HepG2 (cell line): ENCODE data around the gene PFKP. TPM values are rescaled to one million over a fixed set of nuclear protein-coding genes. Genes with fewer than 3 reads are reported as not detected.

ENCODE experiments used
- ATAC-seq: fragments of 200-7000 bp; cut with Tn5 transposase; 3 replicates; pipeline ENCODE4 v1.9.1; 2020; ENCODE audit warnings: mild to moderate bottlenecking, moderate library complexity
- BruUV-seq: library from RNA; stranded (reverse); fragments of 400-500 nt; replicated peaks from 2 replicates; lab custom pipeline; 2021; lab: Mats Ljungman, UMichigan
- CTCF ChIA-PET: fragments of 300-600 bp; formaldehyde crosslinking; extraction: SDS; loops from one replicate; lab custom pipeline; 2021; ENCODE audit warnings: low total read pairs, inconsistent platforms, low intra/inter-chr PET ratio; lab: Yijun Ruan, JAX
- POLR2A ChIA-PET: fragments of 350-600 bp; sonication (Branson Sonifier 250); formaldehyde crosslinking; loops from one replicate; lab custom pipeline; 2020; ENCODE audit warnings: antibody characterized with exemption, inconsistent platforms; lab: Yijun Ruan, JAX
- DNase-seq: peaks from one replicate; pipeline ENCODE4 v3.0.0-alpha.2; 2015; ENCODE audit warnings: low spot score
- FAIRE-seq: peaks from 3 replicates; lab custom pipeline; 2011; peaks lifted over from hg19 to GRCh38; lab: Jason Lieb, UNC
- H2AFZ ChIP-seq: one replicate; pipeline ENCODE4 v1.6.1; 2011; ENCODE audit warnings: low read length, inconsistent platforms
- H3K27ac ChIP-seq: fragments of 300-600 bp; 3 replicates; pipeline ENCODE4 v1.8.0; 2011; ENCODE audit warnings: mixed run types, mild to moderate bottlenecking, mixed read lengths, low read length, inconsistent platforms; ENCODE audit not compliant: insufficient read depth; ENCODE audit errors: extremely low read length
- H3K27me3 ChIP-seq, 2 experiments: fragments of 200-600 bp in 1 of 2; 2 replicates in 1 of 2; 3 replicates in 1 of 2; pipeline versions ENCODE4 v1.6.0 to v1.8.0; 2011; ENCODE audit warnings: low read length in 2 of 2, mild to moderate bottlenecking in 2 of 2, moderate library complexity in 2 of 2, inconsistent platforms in 1 of 2; ENCODE audit not compliant: insufficient read depth in 2 of 2, control insufficient read depth in 1 of 2
- H3K36me3 ChIP-seq, 2 experiments: fragments of 200-600 bp in 1 of 2; replicated peaks in 1 of 2; 2 replicates in 1 of 2; 3 replicates in 1 of 2; pipeline versions ENCODE4 v1.5.1 to v1.8.0; 2011; ENCODE audit warnings: low read length in 2 of 2, inconsistent platforms in 1 of 2; ENCODE audit not compliant: insufficient read depth in 2 of 2, control insufficient read depth in 1 of 2
- H3K4me1 ChIP-seq: 2 replicates; pipeline ENCODE4 v1.5.1; 2012; ENCODE audit warnings: low read length, inconsistent platforms; ENCODE audit not compliant: insufficient read depth
- H3K4me2 ChIP-seq: 2 replicates; pipeline ENCODE4 v1.6.0; 2011; ENCODE audit warnings: low read depth, low read length, inconsistent platforms
- H3K4me3 ChIP-seq, 3 experiments: fragments of 200-600 bp in 1 of 3; sonication (generic), shearing (Covaris generic) in 1 of 3; replicated peaks in 1 of 3; 2 replicates each; pipeline ENCODE4 v1.5.1; 2011 to 2016; ENCODE audit warnings: low read length in 3 of 3, inconsistent platforms in 2 of 3, low read depth in 2 of 3, mild to moderate bottlenecking in 2 of 3, control low read depth in 1 of 3, mixed read lengths in 1 of 3; ENCODE audit not compliant: insufficient read depth in 1 of 3
- H3K79me2 ChIP-seq: one replicate; pipeline ENCODE4 v1.6.1; 2011; ENCODE audit warnings: low read length, inconsistent platforms; ENCODE audit not compliant: insufficient read depth
- H3K9ac ChIP-seq: 2 replicates; pipeline ENCODE4 v1.6.0; 2011; ENCODE audit warnings: mild to moderate bottlenecking, low read depth, low read length, inconsistent platforms; ENCODE audit not compliant: insufficient read depth
- H3K9me3 ChIP-seq: 2 replicates; pipeline ENCODE4 v1.5.1; 2012; ENCODE audit warnings: mild to moderate bottlenecking, low read length
- H4K20me1 ChIP-seq: 2 replicates; pipeline ENCODE4 v1.6.0; 2011; ENCODE audit warnings: inconsistent platforms, mild to moderate bottlenecking, low read length, moderate library complexity; ENCODE audit not compliant: insufficient read depth
- ASH2L ChIP-seq: fragments of 300-600, 200-600 bp; sonication (generic); IDR thresholded peaks from 2 replicates; pipeline ENCODE4 v1.7.0; 2017; ENCODE audit warnings: low read depth, mild to moderate bottlenecking, moderate library complexity, mixed read lengths, low read length; ENCODE audit not compliant: insufficient read length
- ATAD3A ChIP-seq: sonication (generic); formaldehyde crosslinking; IDR thresholded peaks from 2 replicates; pipeline ENCODE4 v1.4.0; 2020; ENCODE audit warnings: missing genetic modification reagents
- ISL2 ChIP-seq: sonication (generic); formaldehyde crosslinking; IDR thresholded peaks from 2 replicates; pipeline ENCODE4 v1.5.0; 2020; ENCODE audit warnings: missing genetic modification reagents
- PRPF4 ChIP-seq: fragments of 200-400 bp; formaldehyde crosslinking; IDR thresholded peaks from 2 replicates; pipeline ENCODE4 v1.6.1; 2016; ENCODE audit warnings: low read length, low read depth; ENCODE audit not compliant: poor library complexity, severe bottlenecking
- RAD51 ChIP-seq: fragments of 450-650 bp; IDR thresholded peaks from 2 replicates; pipeline ENCODE4 v1.6.1; 2016; ENCODE audit warnings: borderline replicate concordance
- TMF1 ChIP-seq: sonication (generic); formaldehyde crosslinking; IDR thresholded peaks from 2 replicates; pipeline ENCODE4 v1.8.1; 2022; ENCODE audit warnings: low read depth, missing genetic modification reagents
- YEATS4 ChIP-seq: sonication (generic); formaldehyde crosslinking; IDR thresholded peaks from 2 replicates; pipeline ENCODE4 v1.4.0; 2020; ENCODE audit warnings: missing genetic modification reagents, borderline replicate concordance
- ZNF292 ChIP-seq: sonication (generic); formaldehyde crosslinking; IDR thresholded peaks from 2 replicates; pipeline ENCODE4 v1.8.1; 2022; ENCODE audit warnings: mild to moderate bottlenecking, low read depth, missing genetic modification reagents, borderline replicate concordance
- ZNF296 ChIP-seq: sonication (generic); formaldehyde crosslinking; conservative IDR thresholded peaks from 2 replicates; pipeline ENCODE4 v1.5.0; 2020; ENCODE audit warnings: mild to moderate bottlenecking, missing genetic modification reagents
- ZNF567 ChIP-seq: sonication (generic); formaldehyde crosslinking; IDR thresholded peaks from 2 replicates; pipeline ENCODE4 v1.8.1; 2023; ENCODE audit warnings: mild to moderate bottlenecking, missing genetic modification reagents, borderline replicate concordance
- WGBS: methylation state at CpG from one replicate; pipeline ENCODE4 v1.1.6; 2017; ENCODE audit warnings: low lambda C conversion rate; 5-methylcytosine and 5-hydroxymethylcytosine counted together
- in situ Hi-C: cut with HindIII; loops from 2 replicates; pipeline ENCODE4 v1.10.0; 2017; ENCODE audit warnings: low pct_unique_long_range_greater_than_20kb; ENCODE audit not compliant: extremely low pct_ligation_motif_present
- intact Hi-C: fragments of 100-400 bp; cut with micrococcal nuclease; formaldehyde crosslinking; loops from one replicate; pipeline ENCODE4 v1.10.0; 2022; ENCODE audit not compliant: unreplicated experiment
- polyA plus RNA-seq, 8 experiments: library from polyadenylated mRNA; depleted of rRNA in 3 of 8; stranded (reverse) in 7 of 8; unstranded in 1 of 8; fragments of >200 nt; fragmentation: Illumina TruSeq in 4 of 8; extraction: Trizol in 4 of 8; gene quantifications; 2 replicates each; pipeline versions ENCODE4 v1.2.1 to v1.2.3, GENCODE V29; 2011 to 2016; ENCODE audit warnings: low read depth in 4 of 8, missing spikeins in 1 of 8, mixed read lengths in 1 of 8; ENCODE audit not compliant: insufficient read depth in 1 of 8
- total RNA-seq, 5 experiments: library from RNA; depleted of rRNA; stranded (reverse); fragments of >200 nt; fragmentation: Illumina TruSeq; extraction: Trizol; gene quantifications; 2 replicates each; pipeline ENCODE4 v1.2.3, GENCODE V29; 2016; ENCODE audit warnings: low read depth in 1 of 5
- TF ChIP-seq, protein P1 (sequence below): IDR thresholded peaks from 2 replicates; pipeline ENCODE4 v1.6.1; 2018; ENCODE audit warnings: missing genetic modification reagents, mild to moderate bottlenecking, missing compliant biosample characterization
- TF ChIP-seq, protein P2 (sequence below): sonication (generic); formaldehyde crosslinking; IDR thresholded peaks from 2 replicates; pipeline ENCODE4 v1.9.0; 2021; ENCODE audit warnings: mild to moderate bottlenecking, missing genetic modification reagents
- TF ChIP-seq, protein P3 (sequence below): IDR thresholded peaks from 2 replicates; pipeline ENCODE4 v1.6.1; 2016; ENCODE audit warnings: missing compliant biosample characterization, missing genetic modification reagents, borderline replicate concordance
- TF ChIP-seq, protein P4 (sequence below): IDR thresholded peaks from 2 replicates; pipeline ENCODE4 v1.6.1; 2016; ENCODE audit warnings: missing compliant biosample characterization, missing genetic modification reagents, borderline replicate concordance

Gene PFKP
- total and polyA plus RNA-seq, 2 of the 13 experiments (the other 11 are each of a cell fraction or from before 2014, with no cell fraction given) = 0.80 to 2.4 TPM

DNA sequence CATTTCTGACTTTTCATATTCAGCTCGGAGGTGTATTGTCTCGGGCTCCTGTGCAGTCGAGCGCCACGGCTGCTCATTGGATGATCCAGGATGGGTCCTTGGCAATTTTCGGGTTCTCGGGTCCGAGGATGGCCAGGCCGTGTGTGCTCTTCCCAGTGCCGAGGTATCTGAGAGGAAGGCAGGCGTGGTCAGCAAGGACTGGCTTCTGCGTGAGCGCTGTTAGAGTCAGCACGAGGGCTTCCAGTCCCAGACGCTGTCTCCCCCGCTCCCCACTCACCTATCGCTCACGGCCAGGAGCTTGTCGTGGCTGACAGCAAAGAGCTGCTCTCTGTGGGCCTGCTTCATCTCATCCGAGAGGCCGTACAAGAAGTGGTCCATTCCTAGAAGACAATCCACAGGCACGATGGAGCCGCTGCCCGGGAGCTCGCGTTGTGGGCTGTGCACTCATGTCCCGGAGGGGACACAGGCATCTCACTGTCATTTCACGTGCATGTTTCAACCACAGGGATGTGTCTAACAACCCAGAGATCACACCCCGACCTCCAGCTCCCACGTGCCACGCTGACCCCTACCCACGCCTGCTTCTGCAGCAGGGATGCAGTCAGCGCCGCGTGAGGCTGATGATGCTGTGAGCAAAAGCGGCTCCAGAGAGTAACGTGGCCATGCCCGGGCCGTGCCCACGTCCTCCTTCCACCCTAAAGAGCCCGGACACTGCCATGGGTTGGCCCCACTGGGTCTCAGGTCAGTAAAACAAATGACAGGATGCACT is 70.8 kb downstream of the PFKP start:
- in situ Hi-C loops = no loop called here
- no TSS peak for BruUV-seq
- TF ChIP-seq, protein P1, sequence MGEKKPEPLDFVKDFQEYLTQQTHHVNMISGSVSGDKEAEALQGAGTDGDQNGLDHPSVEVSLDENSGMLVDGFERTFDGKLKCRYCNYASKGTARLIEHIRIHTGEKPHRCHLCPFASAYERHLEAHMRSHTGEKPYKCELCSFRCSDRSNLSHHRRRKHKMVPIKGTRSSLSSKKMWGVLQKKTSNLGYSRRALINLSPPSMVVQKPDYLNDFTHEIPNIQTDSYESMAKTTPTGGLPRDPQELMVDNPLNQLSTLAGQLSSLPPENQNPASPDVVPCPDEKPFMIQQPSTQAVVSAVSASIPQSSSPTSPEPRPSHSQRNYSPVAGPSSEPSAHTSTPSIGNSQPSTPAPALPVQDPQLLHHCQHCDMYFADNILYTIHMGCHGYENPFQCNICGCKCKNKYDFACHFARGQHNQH (CRISPR knock-in tag) = no peak
- TF ChIP-seq, protein P2, sequence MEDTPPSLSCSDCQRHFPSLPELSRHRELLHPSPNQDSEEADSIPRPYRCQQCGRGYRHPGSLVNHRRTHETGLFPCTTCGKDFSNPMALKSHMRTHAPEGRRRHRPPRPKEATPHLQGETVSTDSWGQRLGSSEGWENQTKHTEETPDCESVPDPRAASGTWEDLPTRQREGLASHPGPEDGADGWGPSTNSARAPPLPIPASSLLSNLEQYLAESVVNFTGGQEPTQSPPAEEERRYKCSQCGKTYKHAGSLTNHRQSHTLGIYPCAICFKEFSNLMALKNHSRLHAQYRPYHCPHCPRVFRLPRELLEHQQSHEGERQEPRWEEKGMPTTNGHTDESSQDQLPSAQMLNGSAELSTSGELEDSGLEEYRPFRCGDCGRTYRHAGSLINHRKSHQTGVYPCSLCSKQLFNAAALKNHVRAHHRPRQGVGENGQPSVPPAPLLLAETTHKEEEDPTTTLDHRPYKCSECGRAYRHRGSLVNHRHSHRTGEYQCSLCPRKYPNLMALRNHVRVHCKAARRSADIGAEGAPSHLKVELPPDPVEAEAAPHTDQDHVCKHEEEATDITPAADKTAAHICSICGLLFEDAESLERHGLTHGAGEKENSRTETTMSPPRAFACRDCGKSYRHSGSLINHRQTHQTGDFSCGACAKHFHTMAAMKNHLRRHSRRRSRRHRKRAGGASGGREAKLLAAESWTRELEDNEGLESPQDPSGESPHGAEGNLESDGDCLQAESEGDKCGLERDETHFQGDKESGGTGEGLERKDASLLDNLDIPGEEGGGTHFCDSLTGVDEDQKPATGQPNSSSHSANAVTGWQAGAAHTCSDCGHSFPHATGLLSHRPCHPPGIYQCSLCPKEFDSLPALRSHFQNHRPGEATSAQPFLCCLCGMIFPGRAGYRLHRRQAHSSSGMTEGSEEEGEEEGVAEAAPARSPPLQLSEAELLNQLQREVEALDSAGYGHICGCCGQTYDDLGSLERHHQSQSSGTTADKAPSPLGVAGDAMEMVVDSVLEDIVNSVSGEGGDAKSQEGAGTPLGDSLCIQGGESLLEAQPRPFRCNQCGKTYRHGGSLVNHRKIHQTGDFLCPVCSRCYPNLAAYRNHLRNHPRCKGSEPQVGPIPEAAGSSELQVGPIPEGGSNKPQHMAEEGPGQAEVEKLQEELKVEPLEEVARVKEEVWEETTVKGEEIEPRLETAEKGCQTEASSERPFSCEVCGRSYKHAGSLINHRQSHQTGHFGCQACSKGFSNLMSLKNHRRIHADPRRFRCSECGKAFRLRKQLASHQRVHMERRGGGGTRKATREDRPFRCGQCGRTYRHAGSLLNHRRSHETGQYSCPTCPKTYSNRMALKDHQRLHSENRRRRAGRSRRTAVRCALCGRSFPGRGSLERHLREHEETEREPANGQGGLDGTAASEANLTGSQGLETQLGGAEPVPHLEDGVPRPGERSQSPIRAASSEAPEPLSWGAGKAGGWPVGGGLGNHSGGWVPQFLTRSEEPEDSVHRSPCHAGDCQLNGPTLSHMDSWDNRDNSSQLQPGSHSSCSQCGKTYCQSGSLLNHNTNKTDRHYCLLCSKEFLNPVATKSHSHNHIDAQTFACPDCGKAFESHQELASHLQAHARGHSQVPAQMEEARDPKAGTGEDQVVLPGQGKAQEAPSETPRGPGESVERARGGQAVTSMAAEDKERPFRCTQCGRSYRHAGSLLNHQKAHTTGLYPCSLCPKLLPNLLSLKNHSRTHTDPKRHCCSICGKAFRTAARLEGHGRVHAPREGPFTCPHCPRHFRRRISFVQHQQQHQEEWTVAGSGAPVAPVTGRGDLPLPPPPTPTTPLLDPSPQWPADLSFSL (CRISPR knock-in tag) = no peak
- TF ChIP-seq ZNF567 (CRISPR knock-in tag) (no peak), ZNF292 (CRISPR knock-in tag) (no peak), ASH2L (no peak), ZNF296 (CRISPR knock-in tag) (no peak), TMF1 (no peak), PRPF4 (no peak), ISL2 (CRISPR knock-in tag) (no peak), YEATS4 (CRISPR knock-in tag) (no peak), ATAD3A (CRISPR knock-in tag) (no peak), RAD51 (no peak)
- TF ChIP-seq, protein P3, sequence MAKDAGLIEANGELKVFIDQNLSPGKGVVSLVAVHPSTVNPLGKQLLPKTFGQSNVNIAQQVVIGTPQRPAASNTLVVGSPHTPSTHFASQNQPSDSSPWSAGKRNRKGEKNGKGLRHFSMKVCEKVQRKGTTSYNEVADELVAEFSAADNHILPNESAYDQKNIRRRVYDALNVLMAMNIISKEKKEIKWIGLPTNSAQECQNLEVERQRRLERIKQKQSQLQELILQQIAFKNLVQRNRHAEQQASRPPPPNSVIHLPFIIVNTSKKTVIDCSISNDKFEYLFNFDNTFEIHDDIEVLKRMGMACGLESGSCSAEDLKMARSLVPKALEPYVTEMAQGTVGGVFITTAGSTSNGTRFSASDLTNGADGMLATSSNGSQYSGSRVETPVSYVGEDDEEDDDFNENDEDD (CRISPR knock-in tag) = no peak
- TF ChIP-seq, protein P4, sequence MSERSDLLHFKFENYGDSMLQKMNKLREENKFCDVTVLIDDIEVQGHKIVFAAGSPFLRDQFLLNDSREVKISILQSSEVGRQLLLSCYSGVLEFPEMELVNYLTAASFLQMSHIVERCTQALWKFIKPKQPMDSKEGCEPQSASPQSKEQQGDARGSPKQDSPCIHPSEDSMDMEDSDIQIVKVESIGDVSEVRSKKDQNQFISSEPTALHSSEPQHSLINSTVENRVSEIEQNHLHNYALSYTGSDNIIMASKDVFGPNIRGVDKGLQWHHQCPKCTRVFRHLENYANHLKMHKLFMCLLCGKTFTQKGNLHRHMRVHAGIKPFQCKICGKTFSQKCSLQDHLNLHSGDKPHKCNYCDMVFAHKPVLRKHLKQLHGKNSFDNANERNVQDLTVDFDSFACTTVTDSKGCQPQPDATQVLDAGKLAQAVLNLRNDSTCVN (CRISPR knock-in tag) = no peak

More for the DNA sequence above, 70.8 kb downstream of the PFKP start:
- H3K4me1 ChIP-seq = no peaks in the 10 kb centered on the region
- ChIA-PET CTCF (no interaction called here), POLR2A (no interaction called here)
- H2AFZ ChIP-seq = no peak overlapping the region
- no peak for DNase-seq
- H3K4me2 ChIP-seq = no peak overlapping the region
- intact Hi-C loops = no loop called here
- H3K9ac ChIP-seq = no peak overlapping the region
- no peak overlapping the region for H3K27ac ChIP-seq
- peaks cover 12 to 48% of the 10 kb centered on the region in 2 experiments; a peak in 4 of 5 replicates for H3K36me3 ChIP-seq
- no peak overlapping the region for H3K4me3 ChIP-seq
- no peaks in the 10 kb centered on the region for H3K9me3 ChIP-seq
- no peaks in the 10 kb centered on the region for H3K27me3 ChIP-seq
- H4K20me1 ChIP-seq = no peaks in the 10 kb centered on the region
- 96% methylated on average over 28 of the region's 41 CpGs for WGBS
- ATAC-seq = no peak
- no peak for FAIRE-seq
- H3K79me2 ChIP-seq = no peaks in the 10 kb centered on the region
